ENCODE measurements around the gene PNMA6E.

PNMA6E gene

GRCh38 chrX:153366119-153366518, 35.0 kb downstream of the PNMA6E start:
- TF ChIP-seq CTCF (IDR thresholded peaks at IDR 0.05; ENCODE audit: low read depth, low read length, missing control alignments): no peak
- DNase-seq (ENCODE audit: low read depth): no peak
- H3K4me3 ChIP-seq (ENCODE audit: low read depth, low read length): no peak overlapping the region

- DNase-seq (ENCODE audit: low read depth): no peak
- TF ChIP-seq CTCF (IDR thresholded peaks at IDR 0.05; ENCODE audit: low read depth, low read length, missing control alignments): no peak
- H3K4me3 ChIP-seq (ENCODE audit: low read depth, low read length): no peak overlapping the region
These were observed 35.5 kb downstream of the PNMA6E start for GRCh38 chrX:153365670-153366069.

GRCh38 chrX:153361781-153362397, 39.3 kb downstream of the PNMA6E start:
- no peak overlapping the region for H3K4me3 ChIP-seq (ENCODE audit: low read depth, low read length)
- no peak for TF ChIP-seq CTCF (IDR thresholded peaks at IDR 0.05; ENCODE audit: low read depth, low read length, missing control alignments)
- no peak for DNase-seq (ENCODE audit: low read depth)

GRCh38 chrX:153357877-153358276, 43.3 kb downstream of the PNMA6E start:
- no peak for TF ChIP-seq CTCF (IDR thresholded peaks at IDR 0.05; ENCODE audit: low read depth, low read length, missing control alignments)
- no peak overlapping the region for H3K4me3 ChIP-seq (ENCODE audit: low read depth, low read length)
- no peak for DNase-seq (ENCODE audit: low read depth)

GRCh38 chrX:153353416-153353815, 47.7 kb downstream of the PNMA6E start:
- no peak for DNase-seq (ENCODE audit: low read depth)
- TF ChIP-seq CTCF (IDR thresholded peaks at IDR 0.05; ENCODE audit: low read depth, low read length, missing control alignments): no peak
- no peak overlapping the region for H3K4me3 ChIP-seq (ENCODE audit: low read depth, low read length)

- DNase-seq (ENCODE audit: low read depth): no peak
- H3K4me3 ChIP-seq (ENCODE audit: low read depth, low read length): no peak overlapping the region
- no peak for TF ChIP-seq CTCF (IDR thresholded peaks at IDR 0.05; ENCODE audit: low read depth, low read length, missing control alignments)
These were observed 48.3 kb downstream of the PNMA6E start for GRCh38 chrX:153352858-153353257.

GRCh38 chrX:153351981-153352380, 49.2 kb downstream of the PNMA6E start:
- no peak for TF ChIP-seq CTCF (IDR thresholded peaks at IDR 0.05; ENCODE audit: low read depth, low read length, missing control alignments)
- no peak overlapping the region for H3K4me3 ChIP-seq (ENCODE audit: low read depth, low read length)
- DNase-seq (ENCODE audit: low read depth): no peak

Data from GM12864 (cell line).